Measurements from ENCODE around the gene ANXA5. TPM values are rescaled to one million over a fixed set of nuclear protein-coding genes. Genes with fewer than 3 reads are reported as not detected.

ANXA5 gene
- total and polyA plus RNA-seq, 7 donors, result 59.1 to 264 (median 116) TPM

DNA sequence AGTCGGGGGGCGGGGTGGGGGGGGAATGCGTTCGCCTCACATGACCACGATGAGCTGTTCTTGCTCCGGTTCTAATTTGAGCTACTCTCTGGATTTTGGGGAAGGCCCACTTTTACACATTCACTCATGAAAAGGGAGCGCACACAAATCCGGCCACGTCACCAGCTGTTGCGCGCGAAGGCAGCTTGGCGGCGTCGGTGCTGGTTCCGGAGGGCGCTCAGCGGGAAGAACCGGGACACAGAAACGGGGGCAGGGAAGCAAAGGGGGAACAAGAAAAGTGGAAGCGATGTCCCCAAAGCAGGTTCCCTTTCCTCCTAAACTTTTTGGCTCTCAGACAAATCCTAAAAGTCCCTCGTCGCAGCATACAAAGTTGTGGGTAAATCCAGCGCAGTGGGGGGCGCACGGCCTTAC, 605 bp downstream of the ANXA5 start:
- DNase-seq, result peak; percentile 78 to 85
- Histone ChIP-seq H3K4me3 (peak overlapping the region; percentile 96), H3K27me3 (ENCODE audit: insufficient read depth in 3 of 3, low read length in 2 of 3) (no peaks in the 10 kb centered on the region), H3K9me3 (no peaks in the 10 kb centered on the region), H3K27ac (peak overlapping the region; percentile 97), H3K4me1 (peaks cover 42% of the 10 kb centered on the region), H3K36me3 (ENCODE audit: insufficient read depth in 1 of 2, low read depth in 1 of 2) (no peaks in the 10 kb centered on the region)
- ATAC-seq, result peak; percentile 52 to 71 (median 62)
- 0 to 1% (median 1%) methylated on average over 24 to 26 of the region's 26 CpGs for WGBS, 3 donors
- intact Hi-C loops (cut with DNase I), result loop anchor here in 1 of 2 donors (2.0 to 5.0 kb wide), 2 partner anchors 31 to 106 kb away; partner anchors contain the start of gene EXOSC9
- TF ChIP-seq, protein P1, sequence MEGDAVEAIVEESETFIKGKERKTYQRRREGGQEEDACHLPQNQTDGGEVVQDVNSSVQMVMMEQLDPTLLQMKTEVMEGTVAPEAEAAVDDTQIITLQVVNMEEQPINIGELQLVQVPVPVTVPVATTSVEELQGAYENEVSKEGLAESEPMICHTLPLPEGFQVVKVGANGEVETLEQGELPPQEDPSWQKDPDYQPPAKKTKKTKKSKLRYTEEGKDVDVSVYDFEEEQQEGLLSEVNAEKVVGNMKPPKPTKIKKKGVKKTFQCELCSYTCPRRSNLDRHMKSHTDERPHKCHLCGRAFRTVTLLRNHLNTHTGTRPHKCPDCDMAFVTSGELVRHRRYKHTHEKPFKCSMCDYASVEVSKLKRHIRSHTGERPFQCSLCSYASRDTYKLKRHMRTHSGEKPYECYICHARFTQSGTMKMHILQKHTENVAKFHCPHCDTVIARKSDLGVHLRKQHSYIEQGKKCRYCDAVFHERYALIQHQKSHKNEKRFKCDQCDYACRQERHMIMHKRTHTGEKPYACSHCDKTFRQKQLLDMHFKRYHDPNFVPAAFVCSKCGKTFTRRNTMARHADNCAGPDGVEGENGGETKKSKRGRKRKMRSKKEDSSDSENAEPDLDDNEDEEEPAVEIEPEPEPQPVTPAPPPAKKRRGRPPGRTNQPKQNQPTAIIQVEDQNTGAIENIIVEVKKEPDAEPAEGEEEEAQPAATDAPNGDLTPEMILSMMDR (IDR thresholded peaks at IDR 0.05), result peak; percentile 34

DNA sequence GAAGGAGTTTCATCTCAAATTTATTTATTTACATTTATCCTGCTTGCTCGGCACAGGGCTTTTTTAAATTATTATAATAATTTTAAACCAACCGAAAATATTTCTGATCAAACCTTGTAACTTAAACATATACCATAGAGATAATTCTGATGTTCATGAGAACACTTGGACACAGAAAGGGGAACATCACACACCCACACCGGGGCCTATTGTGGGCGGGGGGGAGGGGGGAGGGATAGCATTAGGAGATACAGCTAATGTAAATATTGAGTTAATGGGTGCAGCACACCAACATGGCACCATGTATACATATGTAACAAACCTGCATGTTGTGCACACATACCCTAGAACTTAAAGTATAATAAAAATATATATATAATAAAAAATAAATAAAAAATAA, 2.9 kb downstream of the ANXA5 start:
- 69 to 77% (median 76%) methylated on average over 4 of the region's 4 CpGs for WGBS, 3 donors
- no peak for DNase-seq
- peaks cover 65% of the 10 kb centered on the region for H3K4me1 ChIP-seq
- no peaks in the 10 kb centered on the region for H3K27me3 ChIP-seq (ENCODE audit: insufficient read depth in 3 of 3, low read length in 2 of 3)
- no peak overlapping the region for H3K27ac ChIP-seq
- H3K36me3 ChIP-seq (ENCODE audit: insufficient read depth in 1 of 2, low read depth in 1 of 2), result no peaks in the 10 kb centered on the region
- no peaks in the 10 kb centered on the region for H3K9me3 ChIP-seq
- peak overlapping the region; percentile 96 for H3K4me3 ChIP-seq
- no peak for ATAC-seq
- intact Hi-C loops (cut with DNase I), result no loop called here
- TF ChIP-seq, protein P1 (IDR thresholded peaks at IDR 0.05), result no peak

DNA sequence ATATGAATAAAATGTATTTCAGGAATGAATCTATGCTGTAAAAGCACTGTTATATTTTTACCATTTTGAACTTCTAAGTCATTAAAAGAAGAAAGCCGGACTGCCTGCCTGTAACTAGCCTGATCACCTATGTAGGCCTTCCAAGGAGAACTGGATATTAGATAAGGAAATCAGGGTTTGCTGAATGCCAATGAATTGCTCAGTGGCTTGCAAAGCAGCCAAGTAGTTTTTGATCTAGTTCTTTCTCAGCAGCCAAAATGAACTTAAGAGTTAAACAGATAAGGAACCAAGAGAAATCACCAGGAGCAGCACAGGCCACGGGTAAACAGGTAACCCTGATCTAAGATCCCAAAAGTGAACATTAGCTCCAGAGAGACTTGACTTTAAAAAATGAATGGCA, 3.3 kb downstream of the ANXA5 start:
- WGBS, 3 donors, result 68 to 88% (median 73%) methylated on average over 2 of the region's 2 CpGs
- Histone ChIP-seq H3K36me3 (ENCODE audit: insufficient read depth in 1 of 2, low read depth in 1 of 2) (no peaks in the 10 kb centered on the region), H3K4me3 (no peak overlapping the region), H3K27me3 (ENCODE audit: insufficient read depth in 3 of 3, low read length in 2 of 3) (no peaks in the 10 kb centered on the region), H3K4me1 (peaks cover 66% of the 10 kb centered on the region), H3K27ac (no peak overlapping the region), H3K9me3 (no peaks in the 10 kb centered on the region)
- DNase-seq, result no peak
- TF ChIP-seq, protein P1 (IDR thresholded peaks at IDR 0.05), result no peak
- ATAC-seq, result no peak
- intact Hi-C loops (cut with DNase I), result no loop called here

DNA sequence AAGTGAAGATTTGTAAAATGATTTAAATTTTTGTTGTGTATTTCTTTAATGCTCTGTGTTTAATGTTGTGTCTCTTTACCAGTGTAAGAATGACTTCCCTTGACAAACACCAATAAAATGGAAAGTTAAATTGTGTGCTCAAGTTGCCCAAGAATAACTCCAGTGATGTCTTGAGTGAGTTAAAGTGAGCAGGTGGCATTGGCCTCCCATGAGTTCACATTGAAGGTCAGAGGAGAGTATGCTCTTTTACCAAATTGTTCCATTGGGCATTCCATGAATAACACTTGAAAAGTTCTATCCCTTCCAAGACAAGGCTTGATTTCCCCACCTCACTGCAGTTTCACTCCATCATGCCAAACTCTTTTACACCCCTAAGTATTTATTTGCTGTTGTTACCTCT, 4.5 kb downstream of the ANXA5 start:
- DNase-seq, result no peak
- intact Hi-C loops (cut with DNase I), result no loop called here
- no peak for ATAC-seq

More for the DNA sequence above, 4.5 kb downstream of the ANXA5 start:
- Histone ChIP-seq H3K27me3 (ENCODE audit: insufficient read depth in 3 of 3, low read length in 2 of 3) (no peaks in the 10 kb centered on the region), H3K4me3 (no peak overlapping the region), H3K4me1 (peaks cover 62% of the 10 kb centered on the region), H3K9me3 (no peaks in the 10 kb centered on the region), H3K36me3 (ENCODE audit: insufficient read depth in 1 of 2, low read depth in 1 of 2) (peaks cover 0 to 6% of the 10 kb centered on the region in 2 donors), H3K27ac (no peak overlapping the region)
- TF ChIP-seq, protein P1 (IDR thresholded peaks at IDR 0.05), result no peak

All from psoas muscle (tissue), 8 donors.